Measurements from ENCODE around the gene SLC16A9.
A peak's percentile ranks its signal among the peaks of the same experiment; 100 is the strongest.
"Not testable (repeated sequence)": the region's sequence is repeated elsewhere in the genome, so short reads cannot be mapped to it uniquely, and the experiment has no call there.

Gene SLC16A9

GRCh38 chr10:59675812-59676211 lies 33.8 kb downstream of the SLC16A9 start:
- DNase-seq: no peak

GRCh38 chr10:59674215-59674836 lies 35.3 kb downstream of the SLC16A9 start:
- peak; percentile 86 for DNase-seq

- DNase-seq: no peak
Measured at GRCh38 chr10:59672150-59672875, 37.3 kb downstream of the SLC16A9 start.

- DNase-seq: no peak
Measured at GRCh38 chr10:59670269-59670668, 39.4 kb downstream of the SLC16A9 start.

- peak; percentile 81 for DNase-seq
Measured at GRCh38 chr10:59668096-59668495, 41.6 kb downstream of the SLC16A9 start.

- DNase-seq: no peak
Measured at GRCh38 chr10:59666310-59666709, 43.3 kb downstream of the SLC16A9 start.

GRCh38 chr10:59663213-59663612 lies 46.4 kb downstream of the SLC16A9 start:
- not testable (repeated sequence) for DNase-seq

- DNase-seq: no peak
Measured at GRCh38 chr10:59657724-59658123, 51.9 kb downstream of the SLC16A9 start.

- no peak for DNase-seq
Measured at GRCh38 chr10:59655309-59655708, 54.3 kb downstream of the SLC16A9 start.

GRCh38 chr10:59654007-59654406 lies 55.6 kb downstream of the SLC16A9 start:
- no peak for DNase-seq

GRCh38 chr10:59651902-59652301 lies 57.7 kb downstream of the SLC16A9 start:
- no peak for DNase-seq

GRCh38 chr10:59649606-59650346 lies 59.9 kb downstream of the SLC16A9 start:
- DNase-seq: no peak

GRCh38 chr10:59648711-59649201 lies 60.9 kb downstream of the SLC16A9 start:
- DNase-seq: no peak

GRCh38 chr10:59644841-59645240 lies 64.8 kb downstream of the SLC16A9 start:
- DNase-seq: no peak

GRCh38 chr10:59641688-59642087 lies 68.0 kb downstream of the SLC16A9 start:
- not testable (repeated sequence) for DNase-seq

- peak; percentile 28 for DNase-seq
Measured at GRCh38 chr10:59635502-59636290, 74.0 kb downstream of the SLC16A9 start.

GRCh38 chr10:59634102-59634501 lies 75.5 kb downstream of the SLC16A9 start:
- no peak for DNase-seq

- DNase-seq: no peak
Measured at GRCh38 chr10:59633063-59633462, 76.6 kb downstream of the SLC16A9 start.

GRCh38 chr10:59631882-59632807 lies 77.5 kb downstream of the SLC16A9 start:
- no peak for DNase-seq

- DNase-seq: no peak
Measured at GRCh38 chr10:59631237-59631636, 78.4 kb downstream of the SLC16A9 start.

- DNase-seq: no peak
Measured at GRCh38 chr10:59628965-59629364, 80.7 kb downstream of the SLC16A9 start.

Measured in fibroblast of skin of abdomen (primary cell).